GM12892 (cell line): ENCODE data around the gene HOXC5.

Experiments
- POLR2A ChIP-seq: IDR thresholded peaks from 2 replicates; pipeline ENCODE4 v1.6.1; 2011; ENCODE audit warnings: low read depth, low read length, control low read depth
- POLR2AphosphoS5 ChIP-seq: IDR thresholded peaks from 2 replicates; pipeline ENCODE4 v1.6.1; 2011; ENCODE audit warnings: low read depth, low read length, control low read depth
- TAF1 ChIP-seq: IDR thresholded peaks from 2 replicates; pipeline ENCODE4 v1.6.1; 2011; ENCODE audit warnings: low read depth, mild to moderate bottlenecking, control low read depth, low read length, borderline replicate concordance

DNA sequence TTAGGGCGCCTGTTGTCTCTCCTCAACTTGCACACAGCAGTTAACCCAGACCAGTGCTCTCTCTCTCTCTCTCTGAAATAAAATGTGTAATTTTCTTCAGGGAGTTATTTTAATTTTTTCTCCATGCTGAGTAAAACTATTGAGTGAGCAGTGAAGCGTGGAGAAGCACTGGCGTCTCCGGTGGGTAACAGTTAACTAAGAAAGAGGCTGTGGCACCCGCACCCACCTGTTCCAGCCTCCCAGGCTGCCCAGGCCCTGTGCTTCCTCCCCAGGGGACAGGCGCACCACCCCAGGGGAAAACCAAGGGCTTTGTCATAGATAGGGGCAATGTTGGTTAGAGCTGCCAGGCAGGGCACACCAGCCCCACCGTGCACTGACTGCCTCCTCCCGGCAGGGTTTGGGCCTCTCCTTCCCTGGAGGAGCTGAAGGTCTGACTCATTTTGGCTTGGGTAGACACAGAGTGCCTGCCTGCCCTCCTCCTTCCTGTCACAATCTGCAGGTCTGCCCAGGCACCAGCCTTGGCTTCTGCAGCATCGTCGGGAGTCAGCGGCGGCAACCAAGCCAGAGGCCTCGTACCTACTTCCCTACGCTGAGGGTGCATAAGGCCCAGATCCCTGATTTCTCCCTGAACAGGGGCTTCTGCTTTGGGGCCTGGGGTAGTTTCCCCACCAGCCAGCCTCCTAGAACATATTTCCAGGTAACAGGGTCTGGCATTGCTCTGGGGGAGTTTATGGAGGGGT lies 3.9 kb downstream of the HOXC5 start:
- TF ChIP-seq POLR2AphosphoS5 (no peak), POLR2A (no peak), TAF1 (no peak)
